NCI-H82 treated with DMSO at 0.1 percent for 48 hours (cell line): Measurements from ENCODE around the gene NUCKS1.

Experiments used
- DNase-seq: peaks from one replicate; lab custom pipeline; 2025; ENCODE audit not compliant: unreplicated experiment; lab: John Stamatoyannopoulos, UW

Gene NUCKS1

GRCh38 chr1:205772607-205773032, 22.6 kb upstream of the NUCKS1 start:
- no peak for DNase-seq

GRCh38 chr1:205770618-205771017, 20.6 kb upstream of the NUCKS1 start:
- no peak for DNase-seq

- DNase-seq = no peak
Measured at GRCh38 chr1:205769641-205770365, 19.8 kb upstream of the NUCKS1 start.

GRCh38 chr1:205767248-205767647, 17.3 kb upstream of the NUCKS1 start:
- DNase-seq = no peak

GRCh38 chr1:205766570-205766969, 16.6 kb upstream of the NUCKS1 start:
- DNase-seq = no peak

- no peak for DNase-seq
Measured at GRCh38 chr1:205766038-205766437, 16.1 kb upstream of the NUCKS1 start.

GRCh38 chr1:205764578-205764977, 14.6 kb upstream of the NUCKS1 start:
- no peak for DNase-seq

GRCh38 chr1:205763980-205764379, 14.0 kb upstream of the NUCKS1 start:
- no peak for DNase-seq

GRCh38 chr1:205760606-205761005, 10.6 kb upstream of the NUCKS1 start:
- DNase-seq = no peak

GRCh38 chr1:205756552-205756951, 6.6 kb upstream of the NUCKS1 start:
- no peak for DNase-seq

GRCh38 chr1:205754857-205755256, 4.9 kb upstream of the NUCKS1 start:
- DNase-seq = no peak

GRCh38 chr1:205751036-205751651, 1.2 kb upstream of the NUCKS1 start:
- DNase-seq = no peak

- DNase-seq = peak; percentile 86
Measured at GRCh38 chr1:205749234-205750137, 496 bp downstream of the NUCKS1 start.

- no peak for DNase-seq
Measured at GRCh38 chr1:205748403-205749233, 1.4 kb downstream of the NUCKS1 start.

- DNase-seq = no peak
Measured at GRCh38 chr1:205746757-205747412, 3.1 kb downstream of the NUCKS1 start.

- DNase-seq = no peak
Measured at GRCh38 chr1:205744403-205744802, 5.6 kb downstream of the NUCKS1 start.

GRCh38 chr1:205743977-205744376, 6.0 kb downstream of the NUCKS1 start:
- DNase-seq = no peak

GRCh38 chr1:205741681-205742080, 8.3 kb downstream of the NUCKS1 start:
- DNase-seq = no peak

- no peak for DNase-seq
Measured at GRCh38 chr1:205739348-205740160, 10.4 kb downstream of the NUCKS1 start.
